ENCODE data around the gene CPSF7. TPM values are rescaled to one million over a fixed set of nuclear protein-coding genes. Genes with fewer than 3 reads are reported as not detected.

CPSF7 gene
- total RNA-seq, 1 experiment from 2014 or later, result 145 TPM

DNA sequence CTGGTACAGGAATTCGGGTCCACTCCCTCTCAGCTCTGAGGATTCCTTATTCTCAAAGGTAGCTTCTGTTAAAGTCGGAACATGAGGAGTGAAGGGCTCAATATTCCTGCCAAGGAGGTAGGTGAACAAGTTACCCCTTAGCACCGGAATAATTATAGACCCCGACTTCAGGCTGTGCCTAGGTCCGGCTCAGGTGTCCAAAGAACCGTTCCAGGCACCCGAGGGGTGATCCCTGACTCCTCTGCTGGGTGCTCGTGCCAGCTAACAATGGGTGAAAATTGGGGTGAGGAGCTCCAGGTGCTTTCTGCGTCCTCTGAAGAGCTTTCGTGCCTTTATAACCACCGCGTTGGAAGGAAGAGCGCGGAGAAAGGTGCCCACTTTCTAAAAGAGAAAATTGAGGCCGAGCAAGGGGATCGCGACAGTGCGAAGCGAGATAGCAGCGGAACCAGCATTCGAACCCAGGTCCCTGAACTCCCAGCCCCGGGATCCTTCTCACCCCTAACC lies 68.5 kb downstream of the CPSF7 start:
- no peak for DNase-seq

More for the DNA sequence above, 68.5 kb downstream of the CPSF7 start:
- no peak overlapping the region for H4K5ac ChIP-seq (ENCODE audit: insufficient read length, low read depth, low read length)
- H4K8ac ChIP-seq (replicated peaks; ENCODE audit: insufficient read length, low read depth, low read length), result no peak overlapping the region
- H2BK15ac ChIP-seq (ENCODE audit: low read depth, low read length), result no peak overlapping the region
- H3K79me2 ChIP-seq (ENCODE audit: insufficient read depth, low read length), result peaks cover 2% of the 10 kb centered on the region; the same call in 1 of the 2 replicates
- H3K9me3 ChIP-seq (ENCODE audit: control insufficient read depth, low read depth, low read length), result no peaks in the 10 kb centered on the region
- H3K4me2 ChIP-seq (ENCODE audit: insufficient read depth, insufficient read length, low read length), result peak overlapping the region; percentile 83
- H3K14ac ChIP-seq (ENCODE audit: insufficient read depth, low read length), result no peak overlapping the region; the same call in 1 of the 2 replicates
- Mint-ChIP-seq H3K36me3 (ENCODE audit: insufficient read depth in 1 of 3, low read depth in 3 of 3) (peaks cover 17 to 33% (median 22%) of the 10 kb centered on the region in 3 experiments), H3K27ac (peak overlapping the region in 2 of 3 experiments; percentile 89 to 99; a peak in 4 of 7 replicates), H3K9me3 (no peaks in the 10 kb centered on the region; a peak in 1 of 5 replicates), H3K4me3 (peak overlapping the region; percentile 98 to 100), H3K4me1 (peaks cover 13 to 25% of the 10 kb centered on the region in 2 experiments), H3K27me3 (ENCODE audit: low read depth) (no peaks in the 10 kb centered on the region)
- H3K9ac ChIP-seq (ENCODE audit: extremely low read depth, insufficient read length, low read length), result peak overlapping the region; percentile 85
- H3K79me1 ChIP-seq (ENCODE audit: insufficient read depth, low read depth, low read length, poor library complexity, severe bottlenecking), result no peaks in the 10 kb centered on the region
- H3K18ac ChIP-seq (ENCODE audit: insufficient read length, low read depth, low read length), result no peak overlapping the region
- peaks cover 6% of the 10 kb centered on the region for H3K23me2 ChIP-seq (ENCODE audit: insufficient read length, low read depth, low read length, poor library complexity, severe bottlenecking)
- no peak overlapping the region for H3K56ac ChIP-seq (ENCODE audit: insufficient read length, low read depth, low read length)
- H2AK5ac ChIP-seq (ENCODE audit: insufficient read length, low read length), result no peak overlapping the region
- no peak overlapping the region for H3K27ac ChIP-seq (ENCODE audit: insufficient read length, low read depth, low read length)
- H3K23ac ChIP-seq (ENCODE audit: insufficient read length, low read depth, low read length), result no peak overlapping the region
- H2BK20ac ChIP-seq (ENCODE audit: low read depth, low read length, poor library complexity, severe bottlenecking), result no peak overlapping the region
- H4K20me1 ChIP-seq (ENCODE audit: control insufficient read depth, insufficient read depth, insufficient read length), result no peaks in the 10 kb centered on the region
- TF ChIP-seq CTCF (conservative IDR thresholded peaks at IDR 0.05), result no peak
- no CpG with 5 or more reads among the region's 22 CpGs for WGBS (ENCODE audit: extremely low coverage, insufficient read length, low lambda C conversion rate)
- no peak overlapping the region for H3K4ac ChIP-seq (ENCODE audit: low read depth, low read length)
- H3K27me3 ChIP-seq (ENCODE audit: insufficient read depth, low read length), result no peaks in the 10 kb centered on the region
- no peak overlapping the region for H2AFZ ChIP-seq (ENCODE audit: low read length)
- no peaks in the 10 kb centered on the region for H3K4me1 ChIP-seq (ENCODE audit: insufficient read depth, low read length)
- H2BK5ac ChIP-seq (ENCODE audit: insufficient read length, low read length), result no peak overlapping the region
- H2BK12ac ChIP-seq (ENCODE audit: insufficient read length, low read depth, low read length), result no peak overlapping the region
- H2BK120ac ChIP-seq (ENCODE audit: low read depth, low read length, poor library complexity, severe bottlenecking), result no peak overlapping the region
- H4K91ac ChIP-seq (ENCODE audit: insufficient read length, low read depth, low read length), result no peak overlapping the region
- no peak overlapping the region for H3T11ph ChIP-seq (ENCODE audit: low read length)
